K562 (cell line): ENCODE results near the gene SYCP2. TPM values are rescaled to one million over a fixed set of nuclear protein-coding genes. Genes with fewer than 3 reads are reported as not detected.

Experiments used
- ATAC-seq: fragments of 200-7000 bp; cut with Tn5 transposase; 3 replicates; pipeline ENCODE4 v1.9.1; 2020; ENCODE audit warnings: moderate library complexity
- BruUV-seq: library from RNA; stranded (reverse); fragments of 400-500 nt; replicated peaks from 2 replicates; lab custom pipeline; 2021; lab: Mats Ljungman, UMichigan
- CTCF ChIA-PET: fragments of 300-600 bp; formaldehyde crosslinking; extraction: SDS; loops from one replicate; lab custom pipeline; 2021; ENCODE audit warnings: low intra/inter-chr PET ratio; lab: Yijun Ruan, JAX
- POLR2A ChIA-PET: fragments of 300-600, 350-650 bp; sonication (Branson Sonifier 250); formaldehyde crosslinking; extraction: SDS; loops from one replicate; lab custom pipeline; 2021; ENCODE audit warnings: antibody characterized with exemption, inconsistent platforms; lab: Yijun Ruan, JAX
- DNase-seq, 4 experiments: peaks; one replicate each; pipeline versions ENCODE4 v3.0.0 to v3.0.0-alpha.2; 2011 to 2018; ENCODE audit warnings: low spot score in 3 of 4, mixed read lengths in 3 of 4; ENCODE audit errors: extremely low read depth in 1 of 4
- FAIRE-seq: peaks from 2 replicates; lab custom pipeline; 2011; peaks lifted over from hg19 to GRCh38; lab: Jason Lieb, UNC
- H2AFZ ChIP-seq: 2 replicates; pipeline ENCODE4 v1.6.0; 2011; ENCODE audit warnings: low read depth, low read length, control low read depth, inconsistent platforms
- H3K27ac ChIP-seq: fragments of 200-600 bp; 3 replicates; pipeline ENCODE4 v1.8.0; 2011; ENCODE audit warnings: low read depth, mild to moderate bottlenecking, control low read depth, inconsistent platforms, low read length, moderate library complexity, mixed read lengths; ENCODE audit errors: extremely low read depth
- H3K27me3 ChIP-seq, 2 experiments: fragments of 300-600 bp in 1 of 2; 2 replicates in 1 of 2; 3 replicates in 1 of 2; pipeline versions ENCODE4 v1.6.0 to v1.8.0; 2011; ENCODE audit warnings: inconsistent platforms in 2 of 2, low read length in 2 of 2, mild to moderate bottlenecking in 1 of 2, mixed read lengths in 1 of 2, moderate library complexity in 1 of 2; ENCODE audit not compliant: control insufficient read depth in 2 of 2, insufficient read depth in 2 of 2
- H3K36me3 ChIP-seq: fragments of 300-600 bp; 3 replicates; pipeline ENCODE4 v1.8.0; 2011; ENCODE audit warnings: mild to moderate bottlenecking, low read length, inconsistent platforms; ENCODE audit not compliant: control insufficient read depth, insufficient read depth
- H3K4me1 ChIP-seq, 2 experiments: fragments of 200-600 bp in 1 of 2; replicated peaks in 1 of 2; 2 replicates in 1 of 2; 3 replicates in 1 of 2; pipeline versions ENCODE4 v1.5.1 to v1.8.0; 2011; ENCODE audit warnings: inconsistent platforms in 2 of 2, low read length in 2 of 2, mild to moderate bottlenecking in 1 of 2, mixed read lengths in 1 of 2, moderate library complexity in 1 of 2; ENCODE audit not compliant: control insufficient read depth in 2 of 2, insufficient read depth in 2 of 2
- H3K4me2 ChIP-seq: 2 replicates; pipeline ENCODE4 v1.6.1; 2011; ENCODE audit warnings: low read length, control low read depth, inconsistent platforms, mixed read lengths; ENCODE audit not compliant: insufficient read depth
- H3K4me3 ChIP-seq: fragments of 200-600 bp; sonication (generic), shearing (Covaris generic); 2 replicates; pipeline ENCODE4 v1.5.1; 2016; ENCODE audit warnings: control low read depth, inconsistent platforms
- H3K79me2 ChIP-seq: fragments of 200-600 bp; 3 replicates; pipeline ENCODE4 v1.8.0; 2011; ENCODE audit warnings: low read length, inconsistent platforms; ENCODE audit not compliant: control insufficient read depth, insufficient read depth
- H3K9ac ChIP-seq, 2 experiments: 2 replicates each; pipeline versions ENCODE4 v1.6.0 to v1.6.1; 2011; ENCODE audit warnings: low read depth in 2 of 2, low read length in 2 of 2, control low read depth in 1 of 2, inconsistent platforms in 1 of 2, mild to moderate bottlenecking in 1 of 2, mixed read lengths in 1 of 2; ENCODE audit not compliant: insufficient read depth in 1 of 2
- H3K9me1 ChIP-seq: one replicate; pipeline ENCODE4 v1.6.0; 2011; ENCODE audit warnings: inconsistent platforms, mild to moderate bottlenecking, low read length, moderate library complexity; ENCODE audit not compliant: control insufficient read depth, insufficient read depth
- H3K9me3 ChIP-seq: replicated peaks from 2 replicates; pipeline ENCODE4 v1.5.1; 2011; ENCODE audit warnings: low read depth, low read length, inconsistent platforms; ENCODE audit not compliant: control insufficient read depth, insufficient read depth
- H4K20me1 ChIP-seq: replicated peaks from 2 replicates; pipeline ENCODE4 v1.6.1; 2011; ENCODE audit warnings: low read length, inconsistent platforms, mixed read lengths; ENCODE audit not compliant: control insufficient read depth, insufficient read depth
- ATF4 ChIP-seq: fragments of 450-650 bp; formaldehyde crosslinking; IDR thresholded peaks from 2 replicates; pipeline ENCODE4 v1.4.0; 2022; ENCODE audit warnings: mild to moderate bottlenecking, moderate library complexity
- FOXA3 ChIP-seq, 2 experiments: fragments of 450-650 bp in 1 of 2; sonication (generic) in 1 of 2; formaldehyde crosslinking; IDR thresholded peaks in 1 of 2; conservative IDR thresholded peaks in 1 of 2; 2 replicates each; pipeline versions ENCODE4 v1.4.0 to v1.8.0; 2020 to 2022; ENCODE audit warnings: mild to moderate bottlenecking in 2 of 2, missing genetic modification reagents in 1 of 2
- LARP7 ChIP-seq: fragments of 450-650 bp; IDR thresholded peaks from 2 replicates; pipeline ENCODE4 v1.6.1; 2016
- MYNN ChIP-seq, 2 experiments: sonication (generic); formaldehyde crosslinking in 1 of 2; IDR thresholded peaks; 2 replicates each; pipeline versions ENCODE4 v1.5.0 to v1.6.1; 2016 to 2020; ENCODE audit warnings: antibody characterized with exemption in 1 of 2, missing genetic modification reagents in 1 of 2
- PHF21A ChIP-seq: fragments of 450-650 bp; IDR thresholded peaks from 2 replicates; pipeline ENCODE4 v1.6.1; 2017; ENCODE audit warnings: low read depth, borderline replicate concordance
- RBBP5 ChIP-seq: fragments of 200-600 bp; sonication (generic); IDR thresholded peaks from 2 replicates; pipeline ENCODE4 v1.6.1; 2012; ENCODE audit warnings: borderline replicate concordance, mild to moderate bottlenecking, low read length, control low read depth, inconsistent platforms; ENCODE audit not compliant: insufficient read depth, poor library complexity, severe bottlenecking
- SMAD3 ChIP-seq: fragments of 450-650 bp; formaldehyde crosslinking; conservative IDR thresholded peaks from 2 replicates; pipeline ENCODE4 v1.4.0; 2020; ENCODE audit warnings: mild to moderate bottlenecking
- SREBF2 ChIP-seq: sonication (generic); formaldehyde crosslinking; IDR thresholded peaks from 2 replicates; pipeline ENCODE4 v1.4.0; 2020; ENCODE audit warnings: mild to moderate bottlenecking, missing genetic modification reagents
- ZNF184 ChIP-seq: sonication (generic); formaldehyde crosslinking; IDR thresholded peaks from 2 replicates; pipeline ENCODE4 v1.5.0; 2020; ENCODE audit warnings: missing genetic modification reagents
- ZNF354B ChIP-seq: fragments of 250-450 bp; sonication (Bioruptor Pico); IDR thresholded peaks from 2 replicates; pipeline ENCODE4 v1.4.0; 2020
- ZNF584 ChIP-seq: fragments of 200-800 bp; sonication (Bioruptor generic); IDR thresholded peaks from 2 replicates; pipeline ENCODE4 v1.6.1; 2016; ENCODE audit warnings: low read depth, mild to moderate bottlenecking, missing genetic modification characterization, missing compliant biosample characterization
- WGBS: fragments of 100-300 bp; shearing (Covaris generic); methylation state at CpG from one replicate; pipeline ENCODE4 v1.1.6; 2016; ENCODE audit warnings: low coverage, mixed read lengths; ENCODE audit not compliant: insufficient coverage; ENCODE audit errors: missing lambda C conversion rate; 5-methylcytosine and 5-hydroxymethylcytosine counted together
- in situ Hi-C: fragments of 300-500 bp; cut with MboI; formaldehyde crosslinking; loops from 4 replicates; pipeline ENCODE4 v1.15.0; 2018; ENCODE audit warnings: inconsistent platforms, mixed read lengths
- intact Hi-C: fragments of 100-400 bp; cut with micrococcal nuclease; formaldehyde crosslinking; loops from 2 replicates; pipeline ENCODE4 v1.14.2; 2022
- polyA plus RNA-seq, 8 experiments: library from polyadenylated mRNA; depleted of rRNA in 4 of 8; stranded (reverse) in 5 of 8; unstranded in 3 of 8; fragments of >200 nt; fragmentation: Nextera tagmentation in 2 of 8; fragmentation: Illumina TruSeq in 1 of 8; extraction: Ambion mirVana in 2 of 8; extraction: Trizol in 1 of 8; gene quantifications; 2 replicates each; pipeline versions ENCODE4 v1.2.1 to v1.2.3, GENCODE V29; 2011 to 2014; ENCODE audit warnings: inconsistent platforms in 1 of 8, missing spikeins in 1 of 8
- total RNA-seq, 7 experiments: library from RNA; depleted of rRNA in 6 of 7; stranded (reverse); fragments of >200 nt in 6 of 7; fragmentation: Illumina TruSeq in 2 of 7; extraction: Trizol in 2 of 7; gene quantifications; 2 replicates each; pipeline versions ENCODE4 v1.2.1 to v1.2.3, GENCODE V29; 2011 to 2021; ENCODE audit warnings: low replicate concordance in 1 of 7
- TF ChIP-seq, protein P1 (sequence below), 2 experiments: fragments of 450-650 bp; formaldehyde crosslinking in 1 of 2; IDR thresholded peaks; 2 replicates each; pipeline versions ENCODE4 v1.4.0 to v1.6.1; 2014 to 2020; ENCODE audit warnings: mild to moderate bottlenecking in 2 of 2, borderline replicate concordance in 1 of 2, low read depth in 1 of 2

Gene SYCP2
- total and polyA plus RNA-seq, 9 of the 15 experiments (the other 6 are each of a cell fraction or from before 2014, with no cell fraction given), result 0.24 to 1.6 (median 0.67) TPM

GRCh38 chr20:59813948-59814839 lies 119.2 kb downstream of the SYCP2 start:
- Histone ChIP-seq H3K27me3 (peaks cover 6 to 39% of the 10 kb centered on the region in 2 experiments; a peak in 4 of 5 replicates), H3K9me3 (no peaks in the 10 kb centered on the region), H3K4me1 (no peaks in the 10 kb centered on the region), H3K4me3 (no peak overlapping the region), H3K9ac (no peak overlapping the region), H3K79me2 (no peaks in the 10 kb centered on the region), H3K27ac (no peak overlapping the region), H3K9me1 (no peaks in the 10 kb centered on the region), H3K4me2 (no peak overlapping the region), H2AFZ (no peak overlapping the region), H4K20me1 (no peaks in the 10 kb centered on the region; the same call in 1 of the 2 replicates), H3K36me3 (no peaks in the 10 kb centered on the region)
- FAIRE-seq (no peak), DNase-seq (no peak), ATAC-seq (no peak)
- under 1% methylated on average over 18 of the region's 21 CpGs for WGBS
- BruUV-seq, result no TSS peak
- ChIA-PET POLR2A (no interaction called here), CTCF (no interaction called here)
- in situ Hi-C loops (no loop called here), intact Hi-C loops (no loop called here)
- TF ChIP-seq RBBP5 (no peak), SREBF2 (CRISPR knock-in tag) (no peak), ATF4 (CRISPR knock-in tag) (no peak), ZNF354B (CRISPR knock-in tag) (no peak), FOXA3 (CRISPR knock-in tag; conservative IDR thresholded peaks at IDR 0.05 in 1 of 2, IDR thresholded peaks at IDR 0.05 in 1 of 2) (no peak), ZNF184 (CRISPR knock-in tag) (no peak), ZNF584 (CRISPR knock-in tag) (no peak), LARP7 (no peak), PHF21A (no peak), MYNN (IDR thresholded peaks at IDR 0.05) (no peak), MYNN (CRISPR knock-in tag; IDR thresholded peaks at IDR 0.05) (no peak), SMAD3 (CRISPR knock-in tag) (no peak)
- TF ChIP-seq, protein P1, sequence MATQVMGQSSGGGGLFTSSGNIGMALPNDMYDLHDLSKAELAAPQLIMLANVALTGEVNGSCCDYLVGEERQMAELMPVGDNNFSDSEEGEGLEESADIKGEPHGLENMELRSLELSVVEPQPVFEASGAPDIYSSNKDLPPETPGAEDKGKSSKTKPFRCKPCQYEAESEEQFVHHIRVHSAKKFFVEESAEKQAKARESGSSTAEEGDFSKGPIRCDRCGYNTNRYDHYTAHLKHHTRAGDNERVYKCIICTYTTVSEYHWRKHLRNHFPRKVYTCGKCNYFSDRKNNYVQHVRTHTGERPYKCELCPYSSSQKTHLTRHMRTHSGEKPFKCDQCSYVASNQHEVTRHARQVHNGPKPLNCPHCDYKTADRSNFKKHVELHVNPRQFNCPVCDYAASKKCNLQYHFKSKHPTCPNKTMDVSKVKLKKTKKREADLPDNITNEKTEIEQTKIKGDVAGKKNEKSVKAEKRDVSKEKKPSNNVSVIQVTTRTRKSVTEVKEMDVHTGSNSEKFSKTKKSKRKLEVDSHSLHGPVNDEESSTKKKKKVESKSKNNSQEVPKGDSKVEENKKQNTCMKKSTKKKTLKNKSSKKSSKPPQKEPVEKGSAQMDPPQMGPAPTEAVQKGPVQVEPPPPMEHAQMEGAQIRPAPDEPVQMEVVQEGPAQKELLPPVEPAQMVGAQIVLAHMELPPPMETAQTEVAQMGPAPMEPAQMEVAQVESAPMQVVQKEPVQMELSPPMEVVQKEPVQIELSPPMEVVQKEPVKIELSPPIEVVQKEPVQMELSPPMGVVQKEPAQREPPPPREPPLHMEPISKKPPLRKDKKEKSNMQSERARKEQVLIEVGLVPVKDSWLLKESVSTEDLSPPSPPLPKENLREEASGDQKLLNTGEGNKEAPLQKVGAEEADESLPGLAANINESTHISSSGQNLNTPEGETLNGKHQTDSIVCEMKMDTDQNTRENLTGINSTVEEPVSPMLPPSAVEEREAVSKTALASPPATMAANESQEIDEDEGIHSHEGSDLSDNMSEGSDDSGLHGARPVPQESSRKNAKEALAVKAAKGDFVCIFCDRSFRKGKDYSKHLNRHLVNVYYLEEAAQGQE (IDR thresholded peaks at IDR 0.05; ENCODE audit: borderline replicate concordance), result no peak
- TF ChIP-seq, protein P1 (CRISPR knock-in tag; IDR thresholded peaks at IDR 0.05; ENCODE audit: low read depth), result no peak
